IPS DF 19.7 (cell line): Measurements from ENCODE around the gene HPRT1.

ENCODE experiments used
- DNase-seq: peaks from one replicate; pipeline ENCODE4 v3.0.0-alpha.2; 2013; ENCODE audit warnings: low read depth, low spot score

Gene HPRT1

GRCh38 chrX:134476284-134476683, 16.3 kb downstream of the HPRT1 start:
- DNase-seq = no peak

- no peak for DNase-seq
Observed at GRCh38 chrX:134478374-134478773, 18.4 kb downstream of the HPRT1 start.

DNA sequence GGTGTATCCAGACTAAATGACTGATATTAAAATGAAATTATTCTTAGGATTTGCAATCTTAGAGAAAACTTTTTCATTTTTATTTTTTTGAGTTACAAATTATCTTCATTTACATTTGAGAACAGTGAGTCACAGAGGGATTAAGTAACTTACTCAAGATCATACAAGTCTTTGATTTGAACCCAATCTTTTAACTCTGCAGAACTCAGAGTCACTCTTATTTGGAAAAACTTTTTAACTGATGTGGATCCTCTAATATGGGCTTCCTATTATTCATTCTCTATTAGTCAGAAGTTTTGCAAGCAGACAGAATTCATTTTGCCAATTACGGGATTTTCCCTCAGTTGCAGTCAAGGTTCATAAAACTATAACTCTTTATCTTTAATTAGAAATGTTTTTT, 20.1 kb downstream of the HPRT1 start:
- DNase-seq = no peak

- no peak for DNase-seq
Observed at GRCh38 chrX:134481339-134481738, 21.4 kb downstream of the HPRT1 start.

DNA sequence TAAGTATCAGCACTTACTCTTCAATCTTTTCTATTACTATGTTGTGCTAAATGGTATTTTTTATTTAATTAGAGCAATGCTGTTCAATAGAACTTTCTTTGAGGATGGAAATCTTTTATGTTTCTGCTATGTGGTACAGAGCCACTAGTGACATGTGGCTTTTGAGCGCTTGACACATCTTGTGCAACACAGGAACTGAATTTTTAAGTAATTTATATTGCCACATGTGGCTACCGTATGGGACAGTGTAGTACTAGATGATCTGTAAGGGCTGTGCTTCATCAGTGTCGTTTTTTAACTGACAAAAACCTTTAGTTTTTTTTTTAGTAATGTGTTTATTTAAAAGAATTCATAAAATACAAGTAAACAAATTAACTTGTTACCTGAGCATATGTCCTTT, 22.4 kb downstream of the HPRT1 start:
- DNase-seq = no peak

DNA sequence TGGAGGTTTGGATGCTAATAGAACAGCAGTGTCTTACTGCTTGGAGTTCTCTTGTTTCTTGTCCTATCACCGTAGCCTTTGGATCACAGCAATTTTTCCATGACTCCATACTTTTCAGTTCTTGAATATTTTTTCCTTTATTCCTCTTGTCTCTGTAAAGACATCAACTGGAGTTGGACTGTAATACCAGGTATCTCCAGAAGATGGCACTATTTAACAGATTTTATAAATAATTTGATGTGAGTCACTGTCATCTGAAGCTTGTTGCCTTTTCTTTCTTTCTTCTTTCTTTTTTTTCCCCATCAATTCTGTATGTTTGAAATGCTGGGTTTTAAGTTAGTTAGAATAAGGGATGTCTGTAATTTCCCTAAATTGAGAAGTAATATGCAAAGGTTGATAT, 24.1 kb downstream of the HPRT1 start:
- DNase-seq = no peak

DNA sequence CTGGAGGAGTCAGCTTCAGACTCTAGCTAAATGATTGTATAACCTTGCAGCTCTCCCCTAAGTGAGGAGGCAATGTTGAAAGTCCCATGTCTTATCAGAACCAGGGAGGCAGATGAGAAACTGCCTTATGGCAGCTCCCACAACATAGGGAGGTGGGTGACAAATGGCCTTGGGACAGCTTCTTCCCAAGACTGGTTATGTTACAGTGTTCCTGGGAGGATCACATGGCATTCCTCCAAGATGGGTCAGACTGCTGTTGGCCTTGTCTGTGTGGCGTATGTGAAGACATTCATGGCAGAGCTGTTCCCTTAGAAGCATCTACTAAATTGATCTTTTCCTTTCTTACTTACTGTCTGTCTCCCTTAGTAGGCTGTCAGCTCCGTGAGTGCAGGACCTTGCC, 42.0 kb downstream of the HPRT1 start:
- DNase-seq = no peak

DNA sequence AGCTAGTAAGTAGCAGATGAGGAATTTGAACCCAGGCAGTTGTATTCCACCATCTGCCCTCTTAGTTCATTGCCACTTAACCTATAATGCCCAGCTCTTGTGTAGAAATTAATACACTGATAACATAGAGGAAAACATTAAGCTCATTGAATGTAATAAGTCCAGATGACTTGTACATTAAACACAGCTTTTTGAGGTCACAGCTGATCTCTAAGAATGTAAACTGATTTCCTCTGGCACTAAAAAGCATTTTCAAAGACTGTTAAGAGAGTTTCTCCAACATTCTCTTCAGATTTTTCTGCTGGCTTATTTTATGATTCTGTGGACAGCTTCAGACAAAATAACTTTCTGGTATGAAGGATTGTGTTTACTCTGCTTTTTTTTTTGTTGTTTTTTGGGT, 42.7 kb downstream of the HPRT1 start:
- no peak for DNase-seq

- DNase-seq = no peak
Observed at GRCh38 chrX:134512566-134512965, 52.6 kb downstream of the HPRT1 start.

DNA sequence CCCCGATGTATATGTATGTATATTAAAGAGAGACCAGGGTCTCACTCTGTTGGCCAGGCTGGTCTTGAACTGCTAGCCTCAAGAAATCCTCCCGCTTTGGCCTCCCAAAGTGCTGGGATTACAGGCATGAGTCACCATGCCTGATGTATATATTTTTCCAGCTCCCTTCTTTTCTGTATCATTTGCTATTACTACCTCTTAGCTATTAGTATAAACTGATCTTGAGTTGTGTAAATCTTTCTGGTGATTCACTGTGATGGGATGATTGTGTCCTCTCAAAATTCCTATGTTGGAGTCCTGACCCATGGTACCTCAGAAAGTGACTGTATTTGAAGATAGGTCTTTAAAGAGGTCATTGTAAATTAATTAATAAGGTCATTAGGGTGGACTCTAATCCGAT, 53.1 kb downstream of the HPRT1 start:
- no peak for DNase-seq

DNA sequence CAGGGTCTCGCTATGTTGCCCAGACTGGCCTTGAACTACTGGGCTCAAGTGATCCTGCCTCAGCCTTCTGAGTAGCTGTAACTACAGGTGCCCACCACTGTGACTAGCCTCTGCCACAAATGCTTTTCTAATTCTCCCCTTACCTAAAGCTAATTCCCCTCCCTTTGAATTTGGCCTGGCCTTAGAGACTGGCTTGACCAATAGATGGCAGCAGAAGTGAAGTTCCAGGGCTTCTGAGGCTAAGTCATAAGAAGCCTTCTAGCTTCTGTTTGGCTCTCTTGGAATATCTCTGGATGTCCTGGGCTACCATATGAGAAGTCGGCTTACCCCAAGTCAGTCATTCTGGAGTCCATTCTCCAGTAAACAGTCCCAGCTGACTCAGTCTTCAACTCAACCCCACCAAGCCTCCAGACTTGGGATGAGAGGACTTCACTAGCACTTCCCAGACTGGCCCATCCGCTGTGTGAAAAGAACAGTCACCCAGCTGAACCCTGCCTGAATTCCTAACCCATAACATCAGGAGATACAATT, 61.0 kb downstream of the HPRT1 start:
- peak; percentile 70 for DNase-seq

- DNase-seq = no peak
Observed at GRCh38 chrX:134524181-134524580, 64.2 kb downstream of the HPRT1 start.

DNA sequence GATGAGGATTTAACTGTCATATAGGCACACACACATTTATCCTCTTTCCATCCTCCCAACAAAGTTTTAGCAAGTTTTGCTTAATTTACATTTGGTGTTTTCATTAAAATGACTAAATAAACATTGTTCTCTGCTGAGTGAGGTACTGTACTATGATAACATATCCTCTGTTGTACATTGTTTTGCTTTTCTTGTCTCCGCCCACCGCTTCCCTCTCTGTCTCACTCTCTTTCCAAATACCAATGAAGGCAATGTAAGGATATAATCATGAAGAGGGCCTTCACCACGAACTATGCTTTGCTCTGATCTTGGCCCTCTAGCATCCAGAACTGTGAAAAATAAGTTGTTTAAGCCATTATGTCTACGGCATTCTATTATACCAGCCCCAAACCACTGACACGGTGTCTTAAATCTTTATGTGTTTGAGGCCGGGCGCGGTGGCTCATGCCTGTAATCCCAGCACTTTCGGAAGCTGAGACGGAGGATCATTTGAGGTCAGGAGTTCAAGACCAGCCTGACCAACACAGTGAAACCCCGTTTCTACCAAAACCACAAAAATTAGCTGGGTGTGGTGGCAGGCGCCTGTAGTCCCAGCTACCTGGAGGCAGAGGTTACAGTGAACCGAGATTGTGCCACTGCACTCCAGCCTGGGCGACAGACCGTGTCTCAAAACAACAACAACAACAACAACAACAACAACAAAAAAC, 65.3 kb downstream of the HPRT1 start:
- DNase-seq = no peak

DNA sequence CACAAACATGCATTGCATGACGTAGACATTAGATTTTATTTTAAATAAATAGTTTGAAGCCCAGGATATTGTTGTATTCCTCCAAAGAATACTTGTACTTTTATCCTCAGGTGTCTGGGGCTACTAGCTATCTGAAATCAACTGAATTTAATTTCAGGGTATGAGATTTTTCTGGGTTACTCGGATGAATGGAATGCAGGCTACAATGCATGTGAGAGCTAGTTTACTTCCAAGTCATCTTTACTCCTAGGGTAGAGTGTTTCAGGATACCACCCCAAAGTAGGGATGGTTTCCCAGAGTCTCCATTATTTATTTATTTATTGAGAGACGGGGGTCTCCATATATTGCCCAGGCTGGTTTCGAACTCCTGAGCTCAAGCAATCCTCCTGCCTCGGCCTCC, 66.4 kb downstream of the HPRT1 start:
- no peak for DNase-seq

DNA sequence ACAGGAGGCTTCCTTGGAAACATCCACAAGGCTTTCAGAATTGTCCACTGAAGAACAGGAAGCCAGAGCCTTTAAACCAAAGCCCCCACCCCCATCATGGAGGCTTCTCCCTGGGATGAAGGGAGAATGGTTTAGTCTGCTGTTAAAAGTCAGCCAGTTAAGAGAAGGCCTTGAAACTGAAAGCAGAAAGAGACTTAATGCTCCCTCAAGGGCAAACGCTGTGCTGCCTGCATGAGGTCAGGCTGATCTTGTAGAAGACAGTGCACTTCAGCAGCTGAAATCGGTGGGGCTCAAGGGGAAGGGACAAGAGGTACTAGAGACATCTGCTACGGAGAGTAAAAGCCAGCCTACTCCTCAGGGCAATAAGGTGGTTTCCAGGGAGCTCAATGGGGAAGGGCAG, 69.0 kb downstream of the HPRT1 start:
- DNase-seq = no peak

DNA sequence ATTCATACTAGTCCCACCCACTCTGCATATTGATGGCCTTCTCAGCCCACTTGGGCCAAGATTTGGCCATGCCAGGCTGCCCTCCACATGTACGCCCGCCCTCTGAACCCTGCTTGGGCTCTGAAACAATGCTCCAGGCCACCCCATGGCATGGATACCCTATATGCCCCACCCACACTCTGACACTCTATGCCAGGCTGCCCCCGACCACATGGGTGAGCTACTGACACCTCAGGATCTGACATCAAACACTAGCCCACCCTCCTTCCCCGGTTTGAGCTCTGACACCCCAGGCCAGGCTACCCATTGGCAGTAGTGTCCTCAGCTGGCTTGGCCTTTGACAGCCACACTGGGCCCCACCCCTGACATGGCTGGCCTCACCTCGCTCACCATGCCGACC, 69.5 kb downstream of the HPRT1 start:
- no peak for DNase-seq

GRCh38 chrX:134530845-134531244, 70.9 kb downstream of the HPRT1 start:
- no peak for DNase-seq

DNA sequence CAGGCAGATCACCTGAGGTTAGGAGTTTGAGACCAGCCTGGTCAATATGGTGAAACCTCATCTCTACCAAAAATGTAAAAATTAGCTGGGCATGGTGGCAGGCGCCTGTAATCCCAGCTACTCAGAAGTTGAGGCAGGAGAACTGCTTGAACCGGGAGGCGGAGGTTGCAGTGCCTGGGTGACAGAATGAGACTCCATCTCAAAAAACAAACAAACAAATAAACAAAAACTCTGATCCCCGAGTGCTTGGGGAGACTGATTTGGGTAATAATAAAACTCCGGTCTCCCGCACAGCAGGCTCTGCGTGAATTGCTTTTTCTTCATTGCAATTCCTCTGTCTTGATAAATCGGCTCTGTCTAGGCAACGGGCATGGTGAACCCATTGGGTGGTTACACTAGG, 73.4 kb downstream of the HPRT1 start:
- no peak for DNase-seq

DNA sequence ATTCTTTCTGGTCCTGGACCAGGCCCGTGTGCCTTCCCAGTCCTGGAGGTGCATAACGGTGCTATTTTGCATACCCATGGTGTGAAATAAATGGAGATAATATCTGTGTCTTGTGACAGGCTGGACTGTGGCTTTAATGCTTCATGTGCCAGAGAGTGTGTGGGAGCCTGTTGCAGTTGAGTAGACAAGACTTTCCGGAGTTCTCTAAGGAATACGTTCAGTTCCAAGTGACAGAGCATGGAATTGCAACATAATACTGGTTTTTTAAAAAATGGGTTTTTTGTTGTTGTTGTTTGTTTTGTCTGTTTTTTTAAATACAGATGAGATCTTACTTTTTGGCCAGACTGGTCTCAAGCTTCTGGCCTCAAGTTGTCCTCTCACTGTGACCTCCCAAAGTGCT, 74.0 kb downstream of the HPRT1 start:
- no peak for DNase-seq

GRCh38 chrX:134537179-134537955, 77.4 kb downstream of the HPRT1 start:
- DNase-seq = no peak

GRCh38 chrX:134538316-134538715, 78.4 kb downstream of the HPRT1 start:
- no peak for DNase-seq

GRCh38 chrX:134541906-134542305, 81.9 kb downstream of the HPRT1 start:
- DNase-seq = no peak

DNA sequence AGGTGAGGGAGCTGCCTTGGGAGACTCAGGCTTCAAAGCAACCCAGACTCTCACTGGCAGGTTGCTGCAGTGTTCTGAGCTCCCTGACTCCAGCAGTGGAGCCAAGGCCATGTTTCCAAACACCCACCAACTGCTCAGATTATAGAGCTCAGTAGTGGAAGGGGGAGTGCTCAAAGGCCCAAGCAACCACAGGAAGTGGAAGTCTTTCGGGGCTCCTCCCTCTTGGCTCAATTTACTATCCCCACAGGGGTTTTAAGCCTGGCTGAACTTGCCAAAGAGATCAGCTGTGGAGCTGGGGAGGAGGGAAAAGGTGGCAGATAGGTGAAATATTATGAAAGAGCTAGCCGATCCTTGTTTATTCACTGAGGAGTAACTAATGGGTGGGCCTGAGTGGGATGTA, 82.5 kb downstream of the HPRT1 start:
- DNase-seq = no peak
